ENCODE measurements around the gene CDK5R2. TPM values are rescaled to one million over a fixed set of nuclear protein-coding genes. Genes with fewer than 3 reads are reported as not detected.

The CDK5R2 gene
- total RNA-seq, 6 experiments from 2014 or later: not detected

- intact Hi-C loops (cut with DNase I): no loop called here
- H3K4me3 ChIP-seq: no peak overlapping the region
- ATAC-seq (no peak), DNase-seq (peak in 1 of 3 donors; percentile 7)
- no peaks in the 10 kb centered on the region for H3K36me3 ChIP-seq
- H3K9me3 ChIP-seq: no peaks in the 10 kb centered on the region
- no peaks in the 10 kb centered on the region for H3K4me1 ChIP-seq
- no peak for TF ChIP-seq POLR2A (IDR thresholded peaks at IDR 0.05)
- TF ChIP-seq, protein P1, sequence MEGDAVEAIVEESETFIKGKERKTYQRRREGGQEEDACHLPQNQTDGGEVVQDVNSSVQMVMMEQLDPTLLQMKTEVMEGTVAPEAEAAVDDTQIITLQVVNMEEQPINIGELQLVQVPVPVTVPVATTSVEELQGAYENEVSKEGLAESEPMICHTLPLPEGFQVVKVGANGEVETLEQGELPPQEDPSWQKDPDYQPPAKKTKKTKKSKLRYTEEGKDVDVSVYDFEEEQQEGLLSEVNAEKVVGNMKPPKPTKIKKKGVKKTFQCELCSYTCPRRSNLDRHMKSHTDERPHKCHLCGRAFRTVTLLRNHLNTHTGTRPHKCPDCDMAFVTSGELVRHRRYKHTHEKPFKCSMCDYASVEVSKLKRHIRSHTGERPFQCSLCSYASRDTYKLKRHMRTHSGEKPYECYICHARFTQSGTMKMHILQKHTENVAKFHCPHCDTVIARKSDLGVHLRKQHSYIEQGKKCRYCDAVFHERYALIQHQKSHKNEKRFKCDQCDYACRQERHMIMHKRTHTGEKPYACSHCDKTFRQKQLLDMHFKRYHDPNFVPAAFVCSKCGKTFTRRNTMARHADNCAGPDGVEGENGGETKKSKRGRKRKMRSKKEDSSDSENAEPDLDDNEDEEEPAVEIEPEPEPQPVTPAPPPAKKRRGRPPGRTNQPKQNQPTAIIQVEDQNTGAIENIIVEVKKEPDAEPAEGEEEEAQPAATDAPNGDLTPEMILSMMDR (IDR thresholded peaks at IDR 0.05): no peak
- WGBS (ENCODE audit: insufficient coverage, low coverage, low lambda C conversion rate, missing lambda C conversion rate): 67% methylated on average over 1 of the region's 1 CpG
- no peak overlapping the region for H3K27ac ChIP-seq
- H3K27me3 ChIP-seq: no peaks in the 10 kb centered on the region
These were observed 3.4 kb upstream of the CDK5R2 start for GRCh38 chr2:218956039-218956438.

DNA sequence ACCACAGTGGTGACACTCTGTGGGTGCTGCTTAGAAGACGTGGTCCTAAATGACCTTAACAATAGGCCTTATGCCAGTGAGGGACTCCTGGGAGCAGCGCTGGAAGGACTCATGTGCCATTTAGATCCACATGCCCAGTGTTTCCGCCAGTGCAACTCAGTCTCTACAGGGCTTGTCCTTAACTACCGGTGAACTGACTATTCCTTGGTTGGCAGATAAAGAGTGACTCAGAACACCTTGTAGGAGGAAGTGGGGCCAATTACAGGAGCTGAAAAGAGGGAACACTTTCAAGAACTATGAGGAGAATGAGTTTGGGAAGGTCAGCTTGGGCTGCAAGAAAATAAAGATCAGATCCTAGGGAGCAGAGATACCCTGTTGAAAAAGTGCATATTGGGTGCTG lies 1.8 kb upstream of the CDK5R2 start:
- Histone ChIP-seq H3K4me1 (no peaks in the 10 kb centered on the region), H3K9me3 (no peaks in the 10 kb centered on the region), H3K27ac (no peak overlapping the region), H3K27me3 (peaks cover 0 to 8% of the 10 kb centered on the region in 2 donors), H3K36me3 (no peaks in the 10 kb centered on the region), H3K4me3 (no peak overlapping the region)
- TF ChIP-seq, protein P1 (IDR thresholded peaks at IDR 0.05): no peak
- TF ChIP-seq POLR2A (IDR thresholded peaks at IDR 0.05): no peak
- ATAC-seq (no peak), DNase-seq (peak in 1 of 3 donors; percentile 13)
- 71% methylated on average over 3 of the region's 4 CpGs for WGBS (ENCODE audit: insufficient coverage, low coverage, low lambda C conversion rate, missing lambda C conversion rate)
- intact Hi-C loops (cut with DNase I): no loop called here

GRCh38 chr2:218958276-218958675 lies 1.2 kb upstream of the CDK5R2 start:
- Histone ChIP-seq H3K27ac (no peak overlapping the region), H3K27me3 (peaks cover 0 to 14% of the 10 kb centered on the region in 2 donors), H3K4me1 (no peaks in the 10 kb centered on the region), H3K4me3 (no peak overlapping the region), H3K36me3 (no peaks in the 10 kb centered on the region), H3K9me3 (no peaks in the 10 kb centered on the region)
- 71% methylated on average over 1 of the region's 1 CpG for WGBS (ENCODE audit: insufficient coverage, low coverage, low lambda C conversion rate, missing lambda C conversion rate)
- intact Hi-C loops (cut with DNase I): no loop called here
- no peak for TF ChIP-seq POLR2A (IDR thresholded peaks at IDR 0.05)
- no peak for DNase-seq
- no peak for ATAC-seq

- H3K36me3 ChIP-seq: no peaks in the 10 kb centered on the region
- DNase-seq (peak in 1 of 3 donors; percentile 33), ATAC-seq (no peak)
- peaks cover 0 to 16% of the 10 kb centered on the region in 2 donors for H3K27me3 ChIP-seq
- H3K9me3 ChIP-seq: no peaks in the 10 kb centered on the region
- intact Hi-C loops (cut with DNase I): no loop called here
- no peaks in the 10 kb centered on the region for H3K4me1 ChIP-seq
- TF ChIP-seq POLR2A (IDR thresholded peaks at IDR 0.05): no peak
- TF ChIP-seq, protein P1 (IDR thresholded peaks at IDR 0.05): no peak
- no peak overlapping the region for H3K4me3 ChIP-seq
- no peak overlapping the region for H3K27ac ChIP-seq
- 0% methylated on average over 3 of the region's 67 CpGs for WGBS (ENCODE audit: insufficient coverage, low coverage, low lambda C conversion rate, missing lambda C conversion rate)
These were observed 369 bp downstream of the CDK5R2 start for GRCh38 chr2:218959761-218960308.

DNA sequence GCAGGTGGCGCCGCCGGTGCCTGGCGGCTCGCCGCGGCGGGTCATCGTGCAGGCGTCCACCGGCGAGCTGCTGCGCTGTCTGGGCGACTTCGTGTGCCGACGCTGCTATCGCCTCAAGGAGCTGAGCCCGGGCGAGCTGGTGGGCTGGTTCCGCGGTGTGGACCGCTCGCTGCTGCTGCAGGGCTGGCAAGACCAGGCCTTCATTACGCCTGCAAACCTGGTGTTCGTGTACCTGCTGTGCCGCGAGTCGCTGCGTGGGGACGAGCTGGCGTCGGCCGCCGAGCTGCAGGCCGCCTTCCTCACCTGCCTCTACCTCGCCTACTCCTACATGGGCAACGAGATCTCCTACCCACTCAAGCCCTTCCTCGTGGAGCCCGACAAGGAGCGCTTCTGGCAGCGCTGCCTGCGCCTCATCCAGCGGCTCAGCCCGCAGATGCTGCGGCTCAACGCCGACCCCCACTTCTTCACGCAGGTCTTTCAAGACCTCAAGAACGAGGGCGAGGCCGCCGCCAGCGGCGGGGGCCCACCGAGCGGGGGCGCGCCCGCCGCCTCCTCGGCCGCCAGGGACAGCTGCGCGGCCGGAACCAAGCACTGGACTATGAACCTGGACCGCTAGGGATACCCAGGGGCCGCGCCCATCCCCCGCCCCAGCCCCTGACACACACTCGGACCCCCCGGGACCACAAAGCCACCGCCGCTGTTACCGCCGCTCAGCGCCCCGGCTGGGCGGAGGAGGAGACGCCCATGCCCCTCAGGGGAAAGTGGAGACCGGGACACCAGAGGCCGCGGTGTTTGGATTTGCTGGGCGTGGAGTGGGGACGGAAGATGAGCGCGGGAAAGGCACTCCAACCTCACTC lies 1.1 kb downstream of the CDK5R2 start:
- DNase-seq: peak in 1 of 3 donors; percentile 23
- no peak for ATAC-seq
- intact Hi-C loops (cut with DNase I): no loop called here
- 6% methylated on average over 14 of the region's 87 CpGs for WGBS (ENCODE audit: insufficient coverage, low coverage, low lambda C conversion rate, missing lambda C conversion rate)
- no peaks in the 10 kb centered on the region for H3K9me3 ChIP-seq
- TF ChIP-seq POLR2A (IDR thresholded peaks at IDR 0.05): no peak
- TF ChIP-seq, protein P1 (IDR thresholded peaks at IDR 0.05): no peak
- H3K36me3 ChIP-seq: no peaks in the 10 kb centered on the region
- no peak overlapping the region for H3K4me3 ChIP-seq
- peaks cover 0 to 16% of the 10 kb centered on the region in 2 donors for H3K27me3 ChIP-seq
- no peaks in the 10 kb centered on the region for H3K4me1 ChIP-seq
- no peak overlapping the region for H3K27ac ChIP-seq
